SKM-1 (cell line): ENCODE measurements around the gene CCL3.
"Not testable (repeated sequence)": the region's sequence is repeated elsewhere in the genome, so short reads cannot be mapped to it uniquely, and the experiment has no call there.

Experiments used
- DNase-seq: peaks from one replicate; lab custom pipeline; 2025; ENCODE audit not compliant: unreplicated experiment; lab: John Stamatoyannopoulos, UW

CCL3 gene

DNA sequence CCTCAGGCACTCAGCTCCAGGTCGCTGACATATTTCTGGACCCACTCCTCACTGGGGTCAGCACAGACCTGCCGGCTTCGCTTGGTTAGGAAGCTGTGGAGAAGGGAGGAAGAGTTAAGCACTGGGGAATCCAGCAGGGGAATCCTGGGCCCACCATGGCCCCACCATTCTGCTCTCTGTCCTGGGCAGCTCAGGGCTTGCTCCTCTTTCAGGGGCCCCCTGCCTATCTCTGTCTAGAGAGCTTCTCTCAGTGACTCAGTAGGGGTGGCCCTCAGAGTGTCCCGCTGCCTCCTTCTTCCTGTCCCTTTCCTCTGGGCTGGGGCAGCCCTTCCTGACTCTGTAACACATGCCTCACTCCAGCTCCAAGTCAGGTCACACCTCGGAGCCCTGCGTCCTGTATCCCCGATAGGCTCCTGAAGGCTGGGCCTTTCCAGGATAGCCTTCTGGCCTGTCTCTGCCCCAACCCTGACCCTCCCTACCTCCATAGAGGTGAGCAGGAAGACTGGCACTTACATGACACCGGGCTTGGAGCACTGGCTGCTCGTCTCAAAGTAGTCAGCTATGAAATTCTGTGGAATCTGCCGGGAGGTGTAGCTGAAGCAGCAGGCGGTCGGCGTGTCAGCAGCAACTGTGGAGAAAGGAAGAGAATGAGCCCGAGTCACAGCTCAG is 1.1 kb downstream of the CCL3 start:
- DNase-seq: no peak

GRCh38 chr17:36087897-36088572 is 1.9 kb downstream of the CCL3 start:
- not testable (repeated sequence) for DNase-seq

DNA sequence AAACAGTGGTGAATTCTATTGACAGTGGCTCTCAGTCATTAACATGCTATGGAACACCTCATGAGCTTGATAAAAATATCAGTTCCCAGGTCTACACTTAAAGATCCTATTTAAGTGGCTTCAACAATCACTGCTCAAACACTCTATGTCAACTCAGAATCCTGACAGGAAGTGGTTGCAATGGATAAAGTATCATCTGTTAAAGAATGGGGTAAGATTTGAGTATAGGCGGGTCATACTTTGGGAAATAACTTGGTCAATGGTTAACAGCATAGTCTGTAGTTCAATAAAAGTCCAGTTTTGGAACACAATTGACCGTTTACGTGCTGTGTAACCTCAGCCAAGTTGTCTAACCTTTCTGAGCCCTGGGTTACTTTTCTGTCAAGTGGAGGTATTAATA is 2.5 kb downstream of the CCL3 start:
- not testable (repeated sequence) for DNase-seq

DNA sequence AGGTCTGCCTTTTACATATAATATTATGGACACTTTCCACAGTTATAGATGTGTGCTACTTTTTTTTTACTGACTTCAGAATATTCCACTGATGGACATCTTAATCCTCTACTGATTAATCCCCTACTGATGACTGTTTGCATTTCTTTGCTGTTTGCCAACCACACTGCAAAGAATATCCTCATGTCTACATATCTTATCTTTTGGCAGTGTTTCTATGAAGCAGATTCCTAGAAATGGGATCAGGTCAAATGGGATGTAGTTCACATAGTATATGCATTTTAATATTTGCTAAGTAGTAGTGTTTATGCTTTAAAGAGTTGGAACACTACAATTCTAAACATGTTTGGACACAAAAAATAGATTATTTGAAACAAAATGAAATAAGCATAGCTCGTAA is 3.2 kb downstream of the CCL3 start:
- no peak for DNase-seq

- DNase-seq: peak; percentile 58
Observed at GRCh38 chr17:36085765-36086164, 4.2 kb downstream of the CCL3 start.

DNA sequence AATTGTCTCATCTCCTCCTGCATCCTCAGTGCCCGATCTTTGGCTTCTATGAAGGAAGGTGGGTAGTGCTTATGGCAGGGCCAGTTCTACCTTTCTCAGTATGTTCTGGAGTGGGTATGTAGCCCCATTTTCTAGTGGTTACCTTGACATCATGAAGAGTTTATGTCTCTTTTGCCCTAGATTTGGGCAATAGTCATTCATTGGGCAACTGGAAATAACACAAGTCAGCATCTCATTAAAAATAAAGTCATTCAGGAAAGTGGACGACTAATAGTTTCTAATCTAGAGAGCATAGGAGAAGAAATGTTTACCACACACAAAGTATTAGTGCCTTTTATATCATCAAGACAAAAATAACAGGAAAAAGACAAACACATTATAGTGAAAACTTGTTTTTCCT is 6.3 kb downstream of the CCL3 start:
- peak; percentile 23 for DNase-seq

- peak; percentile 100 for DNase-seq
Observed at GRCh38 chr17:36082482-36083120, 7.3 kb downstream of the CCL3 start.

DNA sequence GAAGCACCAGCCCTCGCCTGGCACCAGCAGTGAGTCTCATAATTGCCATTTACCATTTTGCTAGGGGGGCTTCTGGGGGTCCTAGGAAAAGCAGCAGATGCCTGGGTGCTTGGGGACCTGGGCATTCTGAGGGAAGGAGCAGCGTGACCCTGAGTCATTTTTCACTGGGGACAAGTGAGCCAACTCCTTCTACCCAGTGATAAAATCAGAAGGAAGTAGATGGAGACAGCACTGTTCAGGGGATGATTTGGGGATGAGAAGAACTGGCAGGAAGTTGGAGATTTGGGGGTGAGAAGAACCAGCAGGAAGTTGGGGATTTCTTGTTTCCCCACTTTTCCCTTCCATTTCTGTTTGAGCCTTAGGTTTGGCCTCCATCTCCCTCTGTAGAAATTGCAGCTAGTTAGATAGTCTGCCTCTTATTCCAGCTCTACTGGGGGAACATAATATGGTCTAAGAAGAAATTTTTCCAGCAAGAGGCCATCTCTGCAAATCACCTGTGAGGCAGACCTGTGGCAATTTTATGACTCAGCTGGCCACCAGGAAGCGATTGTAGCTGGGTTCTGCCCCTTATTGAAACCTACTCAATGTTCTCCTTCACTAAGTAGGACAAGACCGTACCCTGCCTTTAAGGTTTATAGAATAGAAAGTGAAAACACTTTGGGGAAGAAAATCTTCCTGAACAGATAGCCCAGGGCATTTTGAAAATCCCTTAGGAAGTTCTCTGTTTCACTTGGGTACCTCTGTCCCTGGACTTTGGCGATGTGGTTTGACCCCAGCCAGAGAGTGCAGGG is 8.1 kb downstream of the CCL3 start:
- DNase-seq: not testable (repeated sequence)

DNA sequence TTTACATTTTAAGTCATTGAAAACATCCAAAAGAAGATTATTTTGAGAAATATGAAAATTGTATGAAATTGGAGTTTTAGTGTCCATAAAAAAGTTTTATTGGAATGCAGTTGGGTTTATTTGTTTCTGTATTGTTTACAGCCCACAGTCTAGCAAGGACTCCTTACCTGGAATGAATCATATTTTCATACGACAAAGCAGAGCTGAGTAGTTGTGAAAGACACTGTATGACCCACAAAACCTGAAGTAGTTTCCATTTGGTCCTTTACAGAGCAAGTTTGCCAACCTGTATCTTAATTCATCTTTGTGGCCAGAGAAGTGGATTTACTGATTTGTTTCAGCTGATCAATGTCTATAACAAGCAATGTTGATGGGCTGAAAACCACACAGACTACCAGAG is 15.6 kb downstream of the CCL3 start:
- DNase-seq: no peak

DNA sequence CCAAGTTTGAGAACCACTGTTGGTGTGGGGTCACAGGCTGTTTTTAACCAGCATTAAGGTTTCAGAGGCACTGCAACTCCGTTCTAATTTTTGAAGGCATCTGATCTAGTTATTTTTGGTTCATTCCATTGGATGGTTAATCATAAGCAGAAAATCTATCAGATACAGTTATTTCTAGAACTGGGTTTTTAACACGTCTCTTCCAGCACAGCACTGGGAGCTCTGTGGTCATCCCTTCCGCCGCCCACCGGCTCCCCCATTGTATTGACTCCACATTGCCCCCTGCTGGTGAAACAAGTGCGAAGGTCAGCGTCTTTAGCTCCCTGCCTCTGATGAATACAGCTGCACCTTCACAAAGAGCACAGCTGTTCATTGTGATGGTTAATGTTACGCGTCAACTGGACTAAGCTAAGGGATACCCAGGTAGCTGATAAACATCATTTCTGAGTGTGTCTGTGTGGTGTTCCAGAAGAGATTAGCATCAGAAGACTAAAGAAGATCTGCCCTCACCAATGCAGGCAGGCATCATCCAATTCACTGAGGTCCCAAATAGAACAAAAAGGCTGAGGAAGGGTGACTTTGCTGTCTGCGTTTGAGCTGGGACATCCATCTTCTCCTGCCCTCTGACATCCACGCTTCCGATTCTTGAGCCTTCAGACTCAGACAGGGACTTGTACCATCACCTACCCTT is 17.4 kb downstream of the CCL3 start:
- DNase-seq: peak; percentile 27

- DNase-seq: no peak
Observed at GRCh38 chr17:36071751-36072150, 18.2 kb downstream of the CCL3 start.

GRCh38 chr17:36070427-36070826 is 19.5 kb downstream of the CCL3 start:
- DNase-seq: no peak

GRCh38 chr17:36069136-36069535 is 20.8 kb downstream of the CCL3 start:
- DNase-seq: no peak

DNA sequence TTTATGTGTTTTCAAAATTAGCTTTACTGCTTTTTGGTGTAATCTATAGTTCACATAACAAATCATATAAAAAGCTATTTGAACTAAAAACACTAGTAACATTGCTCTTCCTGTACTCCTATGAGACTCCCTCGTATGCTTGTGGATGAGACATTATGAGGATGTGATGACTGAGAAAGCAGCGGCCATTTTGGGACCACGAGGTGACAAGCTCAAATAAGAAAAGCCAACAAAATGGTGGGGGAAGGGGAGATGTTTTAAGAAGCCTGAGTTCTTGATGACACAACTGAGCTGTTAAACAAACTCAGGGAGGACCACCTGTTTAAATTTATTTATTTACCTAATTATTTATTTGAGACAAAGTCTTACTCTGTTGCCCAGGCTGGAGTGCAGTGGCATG is 21.4 kb downstream of the CCL3 start:
- DNase-seq: no peak

GRCh38 chr17:36066365-36066985 is 23.5 kb downstream of the CCL3 start:
- no peak for DNase-seq

DNA sequence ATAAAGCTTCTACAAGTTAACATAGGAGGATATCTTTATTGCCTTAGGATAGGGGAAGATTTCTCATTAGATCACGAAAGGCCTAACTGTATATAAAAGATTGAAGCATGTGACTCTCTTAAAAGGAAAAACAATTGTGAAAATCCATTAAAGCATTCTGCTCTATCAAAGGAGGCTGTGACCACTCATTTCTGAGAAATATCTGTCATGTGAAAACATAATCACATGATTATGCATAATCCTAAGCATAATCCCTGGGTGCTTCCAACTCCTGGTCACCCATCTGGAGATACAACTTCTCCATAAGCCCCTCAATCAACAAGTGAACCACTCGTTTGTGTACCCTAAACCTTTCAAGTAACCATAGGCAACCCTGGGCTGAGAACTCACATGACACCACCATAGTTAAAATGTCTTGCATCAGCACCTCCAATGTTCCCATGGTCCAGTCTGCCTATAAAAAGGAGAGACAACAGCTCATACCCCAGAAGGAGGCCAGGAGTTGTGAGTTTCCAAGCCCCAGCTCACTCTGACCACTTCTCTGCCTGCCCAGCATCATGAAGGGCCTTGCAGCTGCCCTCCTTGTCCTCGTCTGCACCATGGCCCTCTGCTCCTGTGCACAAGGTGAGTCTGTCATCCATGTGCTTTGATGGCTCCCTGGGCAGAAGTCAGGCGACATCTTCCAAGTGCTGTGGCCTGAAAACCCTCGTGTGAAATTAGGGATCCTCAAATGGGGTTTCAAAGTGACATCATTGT is 26.0 kb downstream of the CCL3 start, which contains the start of gene CCL18:
CCL18 (plus strand) TSS at position 487 of the 756 bp plus-strand sequence; CDS start at position 558, 71 bp downstream.
- DNase-seq: no peak

GRCh38 chr17:36060816-36061215 is 29.1 kb downstream of the CCL3 start:
- DNase-seq: no peak

DNA sequence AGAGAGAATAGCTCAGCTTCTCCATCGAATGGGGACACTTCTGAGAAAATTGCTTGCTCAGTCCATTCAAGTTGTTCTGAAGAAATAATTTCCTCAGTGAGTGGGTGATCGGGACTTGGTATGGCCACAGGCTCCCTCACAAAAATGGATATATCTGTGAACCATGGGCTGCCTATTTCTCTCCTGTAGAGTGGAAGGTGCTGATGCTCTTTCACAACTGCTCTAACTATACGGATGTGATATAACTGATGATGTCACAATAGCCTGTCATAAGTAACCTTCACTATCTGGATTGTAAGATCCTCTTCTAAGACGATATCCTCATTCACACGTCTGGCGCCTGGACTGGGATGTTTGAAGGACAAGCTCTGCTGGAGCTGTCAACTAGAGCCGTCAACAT is 30.5 kb downstream of the CCL3 start:
- DNase-seq: no peak

DNA sequence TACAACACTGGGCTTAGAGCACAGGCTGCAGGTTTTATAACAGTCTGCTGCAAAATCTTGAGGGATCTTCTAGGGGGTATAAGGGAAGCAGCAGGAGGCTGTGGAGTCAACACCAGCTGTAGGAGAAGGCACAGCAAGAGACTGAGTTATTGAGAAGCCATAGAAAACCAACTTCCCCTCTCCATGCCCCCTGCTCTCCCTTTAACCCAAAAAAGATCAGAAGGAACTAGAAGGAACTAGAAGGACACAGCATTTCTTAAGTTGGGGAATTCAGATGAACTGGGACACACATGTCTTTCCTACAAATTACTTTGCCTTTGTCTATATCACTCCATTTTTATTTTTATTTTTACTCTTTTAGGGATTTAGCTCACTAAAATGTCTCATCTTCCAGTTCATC is 32.0 kb downstream of the CCL3 start:
- DNase-seq: no peak
